ENCODE data around the gene CA12.

- no peak for TF ChIP-seq EZH2 (IDR thresholded peaks at IDR 0.05; ENCODE audit: low read length, unreplicated experiment)
- no peak for TF ChIP-seq CTCF (conservative IDR thresholded peaks at IDR 0.05; ENCODE audit: low read depth, low read length)
- no peak for TF ChIP-seq EZH2phosphoT487 (IDR thresholded peaks at IDR 0.05; ENCODE audit: borderline replicate concordance, low read length)
Measured at GRCh38 chr15:63420333-63420747, 38.7 kb upstream of the CA12 start.

Data from PC-3 (cell line).